ENCODE data around the gene DIAPH2. TPM values are rescaled to one million over a fixed set of nuclear protein-coding genes. Genes with fewer than 3 reads are reported as not detected.

DIAPH2 gene
- total and polyA plus RNA-seq, 2 of the 13 experiments (the other 11 are each of a cell fraction or from before 2014, with no cell fraction given): 2.1 to 8.5 TPM

- no peak for TF ChIP-seq THAP7 (CRISPR knock-in tag; IDR thresholded peaks at IDR 0.05)
- TF ChIP-seq NR0B2 (CRISPR knock-in tag; IDR thresholded peaks at IDR 0.05): no peak
- TF ChIP-seq SNAI1 (CRISPR knock-in tag; IDR thresholded peaks at IDR 0.05; ENCODE audit: borderline replicate concordance): no peak
- peak; percentile 74; the same call in 1 of the 2 replicates for TF ChIP-seq ZNF644 (CRISPR knock-in tag; IDR thresholded peaks at IDR 0.05; ENCODE audit: low read depth)
- TF ChIP-seq ZNF207 (IDR thresholded peaks at IDR 0.05; ENCODE audit: borderline replicate concordance): no peak
- no peak for TF ChIP-seq NCOA2 (CRISPR knock-in tag; IDR thresholded peaks at IDR 0.05)
- TF ChIP-seq TBX3 (IDR thresholded peaks at IDR 0.05; ENCODE audit: borderline replicate concordance): no peak
- no peak for TF ChIP-seq ZNF577 (CRISPR knock-in tag; IDR thresholded peaks at IDR 0.05; ENCODE audit: borderline replicate concordance, low read depth)
- TF ChIP-seq MZF1 (CRISPR knock-in tag; IDR thresholded peaks at IDR 0.05; ENCODE audit: borderline replicate concordance): no peak
- peak; percentile 22; the same call in 1 of the 2 replicates for TF ChIP-seq SOX5 (CRISPR knock-in tag; IDR thresholded peaks at IDR 0.05; ENCODE audit: borderline replicate concordance)
- TF ChIP-seq ZNF660 (CRISPR knock-in tag; IDR thresholded peaks at IDR 0.05; ENCODE audit: borderline replicate concordance, low read depth): no peak
- no peak for TF ChIP-seq ZNF784 (CRISPR knock-in tag; IDR thresholded peaks at IDR 0.05; ENCODE audit: borderline replicate concordance)
- no peak for TF ChIP-seq HIVEP1 (CRISPR knock-in tag; IDR thresholded peaks at IDR 0.05)
- TF ChIP-seq ZNF691 (CRISPR knock-in tag; IDR thresholded peaks at IDR 0.05; ENCODE audit: borderline replicate concordance, low read depth): no peak
- TF ChIP-seq AGO1 (IDR thresholded peaks at IDR 0.05; ENCODE audit: low read depth, low read length, poor library complexity, severe bottlenecking): no peak
- no peak for TF ChIP-seq SNAPC4 (CRISPR knock-in tag; IDR thresholded peaks at IDR 0.05)
- TF ChIP-seq ZNF879 (CRISPR knock-in tag; IDR thresholded peaks at IDR 0.05): no peak
- TF ChIP-seq NFYB (CRISPR knock-in tag; IDR thresholded peaks at IDR 0.05): no peak
- peak; percentile 89 for TF ChIP-seq BCL6 (CRISPR knock-in tag; IDR thresholded peaks at IDR 0.05)
- TF ChIP-seq PHF5A (CRISPR knock-in tag; IDR thresholded peaks at IDR 0.05; ENCODE audit: low read depth, unreplicated experiment): no peak
- peak; percentile 45 for TF ChIP-seq SAP130 (CRISPR knock-in tag; IDR thresholded peaks at IDR 0.05; ENCODE audit: low read depth)
- no peak for TF ChIP-seq CHD2 (IDR thresholded peaks at IDR 0.05; ENCODE audit: low read depth, low read length)
- TF ChIP-seq BATF2 (CRISPR knock-in tag; IDR thresholded peaks at IDR 0.05): no peak
These were observed 28.7 kb downstream of the DIAPH2 start (continued) for GRCh38 chrX:96713303-96713702.

Data from HepG2 (cell line).